ENCODE measurements around the gene NUAK1. TPM values are rescaled to one million over a fixed set of nuclear protein-coding genes. Genes with fewer than 3 reads are reported as not detected.

The NUAK1 gene
- total RNA-seq: not detected in 2 replicates

DNA sequence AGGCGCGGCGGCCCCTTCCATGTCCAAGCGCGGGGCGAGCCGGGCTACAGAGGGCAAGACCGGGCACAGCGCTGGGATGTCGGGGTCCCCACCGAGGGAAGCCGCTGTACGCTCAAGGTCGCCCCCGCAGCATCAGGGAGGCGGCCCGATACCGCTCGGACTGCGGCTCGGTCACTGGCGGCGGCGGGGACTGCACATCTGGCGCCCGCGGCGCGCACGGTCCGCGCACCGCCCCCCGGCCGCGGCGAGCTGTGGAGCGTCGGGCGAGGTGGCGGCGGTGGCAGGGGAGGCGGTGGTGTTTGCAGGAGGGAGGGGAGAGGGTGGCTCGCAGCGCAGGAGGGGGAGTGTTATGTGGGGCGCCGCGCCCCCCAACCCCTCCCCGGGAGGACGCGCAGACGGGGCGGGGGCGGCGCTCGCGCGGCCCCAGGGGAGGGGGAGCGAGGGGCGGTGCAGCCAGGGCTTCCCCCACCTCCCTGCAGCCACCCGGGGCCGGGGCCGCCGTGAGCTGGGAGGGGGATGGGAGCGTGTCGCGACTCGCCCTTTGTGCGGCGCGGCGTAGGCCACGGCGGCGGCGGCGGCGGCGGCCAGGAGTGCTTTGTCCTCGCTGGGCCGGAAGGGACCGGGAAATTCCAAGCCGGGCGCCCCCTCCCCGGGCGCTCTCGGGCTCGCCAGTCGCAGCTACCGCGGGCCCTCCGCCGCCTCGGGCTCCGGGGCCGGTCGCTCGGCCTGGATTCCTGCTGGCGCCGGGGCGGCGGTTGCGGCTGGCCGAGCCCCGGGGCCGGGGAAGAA is at the start of gene NUAK1:
TSS of gene NUAK1 (minus strand) at position 322 of the 789 bp plus-strand sequence. CDS start at position 21, 301 bp downstream.
- intact Hi-C loops (cut with micrococcal nuclease): loop anchor here (5.0 kb wide), 1 partner anchor 432 kb away; no protein-coding TSS in a partner anchor

DNA sequence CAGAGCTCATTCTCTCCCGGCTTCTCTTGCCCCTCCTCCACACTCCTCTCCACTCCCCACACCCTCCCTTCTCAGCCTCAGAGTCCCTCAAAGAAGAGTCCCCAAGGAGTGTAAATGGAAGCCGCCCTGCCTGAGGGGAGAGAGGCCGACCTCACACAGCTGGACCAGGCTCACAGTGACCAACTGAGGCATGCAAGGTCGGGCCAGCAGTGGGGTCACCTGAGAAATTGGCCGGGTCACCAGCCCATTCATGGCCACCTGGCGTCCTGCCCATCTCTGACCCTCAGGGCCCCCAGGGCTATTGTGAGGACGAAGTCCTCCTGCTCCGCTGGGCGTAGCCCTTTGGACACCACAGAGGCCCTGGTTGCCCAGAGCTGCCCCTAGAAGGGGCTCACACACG is 49.5 kb upstream of the NUAK1 start:
- intact Hi-C loops (cut with micrococcal nuclease): no loop called here

DNA sequence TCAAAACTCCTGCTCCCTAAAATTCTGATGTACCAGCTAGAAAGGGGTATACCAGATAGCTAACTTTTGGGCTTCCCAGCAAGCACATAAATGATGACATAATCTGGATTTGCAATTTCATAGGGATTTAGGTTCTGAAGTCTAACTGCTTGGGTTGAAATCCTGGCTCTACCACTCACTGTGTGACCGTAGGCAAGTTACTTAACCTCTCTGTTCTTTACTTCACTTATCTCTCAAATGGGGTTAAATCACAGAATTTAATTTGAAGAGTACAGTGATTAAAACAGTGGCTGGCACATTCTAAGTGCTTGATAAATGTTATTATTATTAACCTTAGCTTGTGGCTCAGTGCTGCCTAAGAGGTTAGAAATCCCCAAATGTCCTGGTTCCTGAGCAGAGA is 49.1 kb upstream of the NUAK1 start:
- intact Hi-C loops (cut with micrococcal nuclease): no loop called here

DNA sequence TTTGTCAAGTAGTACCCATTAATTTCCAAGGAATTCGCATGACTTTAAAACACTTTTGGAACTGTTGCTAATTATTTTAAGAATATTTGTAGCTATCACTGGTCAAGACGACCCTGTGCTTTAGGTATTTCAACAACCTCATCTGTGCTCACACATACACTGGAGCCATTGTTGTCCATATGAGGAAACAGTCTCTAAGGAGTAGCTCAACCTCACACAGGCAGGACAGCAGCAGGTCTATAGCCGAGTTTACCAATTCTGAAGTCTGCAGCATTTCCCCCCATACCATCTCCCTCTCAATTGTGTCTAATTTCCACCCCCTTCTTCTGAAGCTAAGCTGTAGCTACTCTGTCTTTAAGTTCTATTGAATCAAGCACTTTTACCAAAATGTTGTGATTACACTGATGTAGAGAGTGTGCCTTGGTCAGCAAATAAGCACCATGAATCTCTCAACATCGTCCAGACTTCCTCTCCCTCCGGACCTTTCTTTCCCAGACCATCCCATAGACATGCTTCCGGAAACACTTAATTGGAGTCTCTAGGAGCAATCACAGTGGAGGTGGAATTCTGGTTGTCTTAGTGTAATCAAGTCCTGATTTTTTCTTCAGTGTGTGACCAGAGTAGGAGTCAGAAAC is 48.5 kb upstream of the NUAK1 start:
- intact Hi-C loops (cut with micrococcal nuclease): no loop called here

DNA sequence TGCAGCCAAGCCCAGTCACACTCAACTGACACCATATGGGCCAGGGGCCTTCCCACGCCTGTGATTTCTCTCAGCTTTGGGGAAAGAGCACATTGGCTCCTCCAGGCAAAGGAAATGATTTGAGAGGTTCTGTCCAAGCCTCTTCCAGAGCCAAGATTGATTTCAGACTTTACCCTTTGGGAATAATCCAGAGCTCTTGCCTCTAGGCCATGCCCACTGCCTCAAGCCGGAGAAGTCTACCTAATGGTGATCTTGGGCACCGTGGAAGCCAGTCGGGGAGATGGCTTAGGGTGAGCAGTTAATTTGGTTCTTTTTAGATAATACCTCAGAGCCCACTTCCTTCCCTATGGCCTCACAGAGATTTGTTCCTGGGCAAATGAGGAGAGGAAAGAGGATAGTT is 45.0 kb upstream of the NUAK1 start:
- intact Hi-C loops (cut with micrococcal nuclease): no loop called here

DNA sequence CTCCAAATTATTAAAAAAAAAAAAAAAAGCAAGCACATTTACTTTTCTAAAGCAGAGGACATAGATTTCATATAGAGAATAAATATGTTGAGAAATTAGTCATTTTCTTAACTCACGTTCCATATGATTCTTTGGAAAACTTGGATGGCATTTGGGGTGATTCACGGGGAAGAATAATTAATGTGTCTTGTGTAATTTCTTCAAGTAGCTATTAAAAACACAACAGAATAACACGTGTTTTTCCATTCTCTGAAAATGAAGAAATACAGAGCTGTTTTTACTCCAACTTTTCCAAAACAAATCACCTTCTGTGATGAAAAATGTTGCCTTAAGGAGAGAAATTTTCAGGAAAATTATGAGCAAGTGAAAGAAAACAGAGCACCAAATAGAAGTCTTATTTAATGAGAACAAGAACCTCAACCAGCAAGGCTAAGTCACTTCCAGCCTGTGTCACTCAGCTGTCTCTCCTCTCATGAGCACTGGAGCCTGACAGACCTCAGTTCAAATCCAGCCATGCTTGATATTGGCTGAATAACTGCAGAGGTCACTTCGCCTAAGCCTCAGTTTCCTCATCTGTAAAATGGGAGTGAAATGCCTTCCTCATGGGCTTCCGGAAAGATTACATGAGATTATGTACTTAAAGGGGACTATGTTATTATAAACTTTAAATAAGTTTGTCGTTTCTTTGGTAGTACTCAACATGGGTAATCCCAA is 42.8 kb upstream of the NUAK1 start:
- intact Hi-C loops (cut with micrococcal nuclease): no loop called here

DNA sequence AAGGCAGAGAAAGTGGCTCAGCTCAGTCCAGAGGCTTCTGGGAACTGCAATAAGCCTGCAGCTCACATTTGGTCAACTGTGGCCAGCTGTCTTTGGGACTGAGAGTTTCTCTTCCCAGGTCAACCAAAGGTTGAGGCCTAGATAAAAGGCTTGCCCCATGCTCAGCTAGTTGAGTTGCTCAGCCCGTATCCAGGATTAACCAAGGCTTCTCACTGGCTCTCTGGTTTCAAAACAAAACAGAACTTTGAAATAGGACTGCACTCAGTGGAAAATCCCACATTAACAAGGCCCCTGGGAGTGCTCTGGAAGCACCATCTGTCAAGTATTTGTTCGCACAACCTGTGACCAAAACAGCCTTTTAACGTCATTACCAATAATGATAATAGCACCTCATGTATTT is 40.3 kb upstream of the NUAK1 start:
- intact Hi-C loops (cut with micrococcal nuclease): no loop called here

DNA sequence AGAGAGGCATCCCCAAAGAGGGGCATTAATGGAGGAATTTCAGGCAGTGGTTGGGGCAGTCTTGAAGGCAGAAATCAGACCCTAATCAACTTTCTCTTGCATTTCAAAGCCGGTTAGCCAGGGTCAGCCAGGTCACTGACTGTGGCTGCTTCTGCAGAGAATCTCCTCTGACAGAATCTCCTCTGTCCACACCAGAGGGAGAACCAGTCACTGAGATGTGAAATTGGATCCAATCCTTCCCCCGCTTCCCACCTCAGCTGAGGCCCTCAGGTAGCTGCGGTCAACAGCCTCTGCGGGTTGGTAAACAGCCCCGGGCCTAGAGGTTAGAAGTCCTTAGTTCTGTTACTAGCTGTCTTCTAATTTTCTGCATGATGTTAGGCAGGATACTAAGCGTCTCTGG is 39.8 kb upstream of the NUAK1 start:
- intact Hi-C loops (cut with micrococcal nuclease): no loop called here

DNA sequence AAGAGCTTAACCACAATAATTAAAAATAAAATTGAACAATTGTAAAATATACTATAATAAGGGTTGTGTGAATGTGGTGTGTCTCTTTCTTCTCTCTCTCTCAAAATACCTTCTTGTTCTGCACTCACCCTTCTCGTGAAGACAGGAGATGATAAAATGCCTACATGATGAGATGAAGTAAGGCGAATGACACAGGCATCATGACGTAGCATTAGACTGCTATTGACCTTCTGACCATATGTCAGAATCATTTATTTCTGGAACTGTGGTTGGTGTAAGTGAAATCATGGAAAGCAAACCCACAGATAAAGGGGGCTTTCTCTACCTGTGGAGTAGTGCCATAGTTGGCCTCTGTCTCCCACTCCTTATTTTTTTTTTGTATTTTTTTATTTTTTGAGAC is 37.8 kb upstream of the NUAK1 start:
- intact Hi-C loops (cut with micrococcal nuclease): no loop called here

DNA sequence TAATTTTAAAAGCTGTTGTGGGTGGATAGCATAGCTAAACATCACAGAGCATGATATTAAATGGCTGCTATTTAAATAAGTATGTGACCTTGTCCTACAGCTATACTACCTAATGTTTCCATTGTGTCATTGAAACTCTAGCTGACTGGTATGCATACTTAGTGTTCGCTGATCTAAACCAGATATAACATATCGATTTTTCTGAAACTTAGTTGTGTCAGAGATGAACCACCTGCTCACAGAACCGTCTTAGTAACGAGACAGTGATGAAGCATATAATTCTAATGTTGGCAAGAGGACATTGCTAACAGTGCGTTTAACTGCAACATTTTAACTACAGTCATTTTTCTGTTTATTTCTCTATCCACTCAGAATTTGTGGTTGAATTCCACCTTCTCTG is 36.1 kb upstream of the NUAK1 start:
- intact Hi-C loops (cut with micrococcal nuclease): no loop called here

DNA sequence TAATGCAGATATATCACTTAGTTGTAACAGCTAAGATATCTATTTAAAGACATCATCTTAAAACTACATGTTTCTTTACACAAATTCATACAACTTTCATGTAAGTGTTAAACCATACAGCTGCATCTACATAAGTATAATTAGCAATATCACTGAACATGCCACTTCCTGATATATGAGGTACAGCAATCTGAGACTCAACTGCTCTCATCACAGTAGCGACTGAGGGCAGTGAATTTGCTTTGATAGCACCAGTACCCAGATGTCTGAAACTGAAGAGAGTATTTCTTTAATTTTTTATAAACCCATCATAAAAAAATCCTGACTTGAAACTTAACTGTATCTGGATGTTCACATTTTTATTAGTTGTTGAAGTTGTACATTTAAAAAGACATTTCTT is 34.7 kb upstream of the NUAK1 start:
- intact Hi-C loops (cut with micrococcal nuclease): no loop called here

DNA sequence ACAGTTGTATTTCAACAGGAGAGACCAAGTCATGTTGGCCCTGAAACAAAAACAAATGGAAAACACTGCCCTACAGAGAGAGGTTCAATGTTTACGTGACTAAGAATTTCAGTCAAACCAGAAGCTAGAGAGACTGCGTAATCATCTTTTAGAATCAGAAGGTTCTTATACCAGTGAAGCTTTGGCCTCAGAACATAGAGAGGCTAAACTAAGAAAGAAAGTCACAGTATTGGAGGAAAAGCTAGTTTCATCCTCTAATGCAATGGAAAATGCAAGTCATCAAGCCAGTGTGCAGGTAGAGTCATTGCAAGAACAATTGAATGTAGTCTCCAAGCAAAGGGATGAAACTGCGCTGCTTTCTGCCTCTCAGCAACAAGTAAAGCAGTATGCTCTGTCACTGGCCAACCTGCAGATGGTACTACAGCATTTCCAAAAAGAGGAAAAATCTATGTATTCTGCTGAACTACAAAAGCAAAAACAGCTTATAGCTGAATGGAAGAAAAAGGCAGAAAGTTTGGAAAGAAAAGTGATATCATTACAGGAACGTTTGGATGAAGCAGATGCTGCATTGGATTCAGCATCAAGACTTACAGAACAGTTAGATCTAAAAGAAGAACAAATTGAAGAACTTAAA is 32.5 kb upstream of the NUAK1 start:
- intact Hi-C loops (cut with micrococcal nuclease): no loop called here

DNA sequence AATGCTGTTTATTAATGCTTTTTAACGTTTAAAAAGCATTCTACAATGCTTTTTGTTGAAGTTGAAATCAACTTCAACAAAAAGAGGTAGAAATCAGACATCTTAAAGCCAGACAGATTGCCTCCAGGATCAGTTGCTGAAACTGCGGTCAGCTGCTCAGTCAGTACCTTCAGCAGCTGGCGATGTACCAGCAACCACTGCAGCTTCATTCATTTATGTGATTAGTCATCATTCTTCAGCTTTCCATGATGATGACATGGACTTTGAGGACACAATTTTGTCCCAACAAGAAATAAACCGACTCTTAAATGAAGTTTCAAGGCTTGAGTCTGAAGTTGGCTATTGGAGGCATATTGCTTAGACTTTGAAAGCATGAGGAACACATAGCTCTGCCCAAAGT is 31.5 kb upstream of the NUAK1 start:
- intact Hi-C loops (cut with micrococcal nuclease): no loop called here

DNA sequence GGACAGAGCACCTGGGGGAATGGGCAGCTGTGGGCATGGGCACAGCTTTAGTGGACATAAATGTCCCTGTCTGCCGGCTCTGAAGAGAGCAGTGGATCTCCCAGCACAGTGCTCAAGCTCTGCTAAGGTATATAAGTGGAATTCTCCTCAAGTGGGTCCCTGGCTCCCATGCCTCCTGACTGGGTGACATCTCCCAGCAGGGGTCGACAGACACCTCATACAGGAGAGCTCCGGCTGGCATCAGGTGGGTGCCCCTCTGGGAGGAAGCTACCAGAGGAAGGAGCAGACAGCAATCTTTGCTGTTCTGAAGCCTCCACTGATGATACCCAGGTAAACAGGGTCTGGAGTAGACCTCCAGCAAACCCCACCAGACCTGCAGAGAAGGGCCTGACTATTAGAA is 25.0 kb upstream of the NUAK1 start:
- intact Hi-C loops (cut with micrococcal nuclease): no loop called here

DNA sequence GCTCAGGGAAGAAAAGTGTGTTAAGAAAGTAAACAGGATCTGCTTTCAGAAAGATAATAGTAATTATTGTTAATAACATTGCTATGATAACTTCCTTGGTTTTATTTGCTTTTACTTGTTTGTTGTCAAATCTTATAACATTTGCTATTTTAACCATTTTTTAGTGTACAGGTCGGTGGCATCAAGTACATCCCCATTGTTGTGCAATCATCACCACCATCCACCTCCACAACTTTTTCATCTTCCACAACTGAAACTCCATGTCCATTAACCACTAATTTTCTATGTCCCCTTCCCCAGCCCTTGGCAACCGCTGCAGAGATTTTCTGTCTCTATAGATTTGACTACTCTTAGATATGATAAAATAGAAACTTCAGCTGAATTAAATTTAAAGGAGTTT is 22.7 kb upstream of the NUAK1 start:
- intact Hi-C loops (cut with micrococcal nuclease): no loop called here

DNA sequence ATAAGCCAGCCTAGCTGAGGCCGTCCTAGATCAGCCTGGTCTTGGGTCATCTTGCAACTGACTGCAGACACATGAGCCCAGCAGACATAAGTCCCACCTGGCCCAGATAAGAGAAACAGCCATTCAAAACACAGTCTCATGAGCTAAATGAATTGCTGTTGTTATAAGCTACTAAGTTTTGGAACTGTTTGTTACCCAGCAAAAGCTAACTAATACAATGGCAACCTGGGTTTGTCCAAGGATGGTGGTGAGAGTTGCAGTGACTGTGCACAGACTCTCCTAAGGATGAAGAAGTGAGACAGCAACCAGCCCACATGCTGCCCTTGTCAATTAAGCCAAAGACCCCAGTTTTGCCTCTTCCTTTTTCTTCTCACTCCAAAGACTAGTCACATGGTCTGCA is 22.2 kb upstream of the NUAK1 start:
- intact Hi-C loops (cut with micrococcal nuclease): no loop called here

DNA sequence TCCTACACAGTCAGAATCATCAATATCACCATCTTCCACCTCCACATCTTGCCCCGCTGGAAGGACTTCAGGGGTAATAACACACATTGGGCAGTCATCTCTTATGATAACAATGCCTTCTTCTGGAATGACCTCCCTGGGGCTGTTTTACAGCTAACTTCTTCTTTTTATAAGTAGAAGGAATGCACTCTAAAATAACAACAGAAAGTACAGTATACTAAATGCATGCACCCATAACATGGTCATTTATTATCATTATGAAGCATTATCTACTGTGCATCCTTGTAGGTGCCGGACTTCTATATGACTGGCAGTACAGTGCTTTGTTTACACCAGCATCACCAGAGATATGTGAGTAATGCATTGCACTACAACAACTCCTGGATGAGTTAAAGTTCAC is 19.0 kb upstream of the NUAK1 start:
- intact Hi-C loops (cut with micrococcal nuclease): no loop called here

DNA sequence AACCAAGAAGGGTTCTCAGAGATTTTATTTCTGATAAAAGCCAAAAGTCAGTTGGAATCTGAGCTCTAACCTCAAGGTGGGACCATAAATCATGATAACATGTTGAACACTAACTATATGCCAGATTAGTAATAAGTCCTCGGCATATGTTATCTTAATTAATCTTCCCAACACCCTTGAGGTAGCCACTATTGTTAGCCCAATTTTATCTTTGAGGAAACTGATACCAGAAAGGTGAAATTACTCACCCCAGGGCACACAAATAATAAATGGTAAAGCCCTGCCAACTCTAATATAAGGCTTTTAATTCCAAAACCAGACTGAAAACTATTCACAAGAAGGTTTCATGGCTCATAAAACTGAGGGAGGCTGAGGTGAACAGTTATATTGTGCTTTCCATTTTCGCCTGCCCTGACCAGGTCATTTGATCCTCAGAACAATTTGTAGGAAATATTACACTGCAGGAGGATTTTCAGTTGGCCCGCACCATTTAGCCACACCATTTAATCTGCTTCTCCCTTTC is 16.1 kb upstream of the NUAK1 start:
- intact Hi-C loops (cut with micrococcal nuclease): no loop called here

DNA sequence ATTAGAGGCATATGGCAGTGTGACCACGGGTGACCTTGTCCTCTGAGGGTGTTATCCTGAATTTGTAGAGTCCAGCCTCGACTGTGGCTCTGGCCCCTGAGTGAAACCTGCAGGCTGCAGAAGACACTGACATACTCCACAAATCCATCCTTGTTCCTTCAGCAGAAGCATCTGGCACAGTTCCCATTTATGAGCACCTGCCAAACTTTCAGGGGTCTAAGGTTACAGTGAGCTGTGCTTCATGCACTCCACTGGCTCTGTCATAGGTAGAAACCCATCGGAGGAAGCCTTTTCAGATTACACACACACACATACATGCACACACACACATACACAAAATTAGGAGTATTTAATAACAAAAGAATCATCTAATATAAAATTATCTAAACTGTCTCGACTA is 13.6 kb upstream of the NUAK1 start:
- intact Hi-C loops (cut with micrococcal nuclease): no loop called here

DNA sequence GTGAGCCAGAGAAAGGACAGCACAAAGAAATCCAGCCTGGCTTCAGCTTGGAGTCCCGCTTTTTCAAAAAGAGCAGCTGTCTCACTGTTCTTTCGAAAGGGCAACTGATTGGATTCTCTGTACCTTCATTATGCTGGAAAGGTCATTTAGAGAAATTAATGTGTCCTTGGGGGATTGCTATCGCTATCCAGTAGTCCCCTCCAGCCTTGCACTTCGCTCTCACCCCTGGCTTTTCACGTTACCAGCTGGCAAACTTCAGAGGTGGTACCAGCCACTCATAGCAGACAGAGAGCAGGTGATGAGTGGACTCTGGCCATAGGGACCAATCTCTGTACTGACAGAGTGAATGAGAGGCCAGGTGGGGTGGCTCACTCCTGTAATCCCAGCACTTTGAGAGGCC is 11.8 kb upstream of the NUAK1 start:
- intact Hi-C loops (cut with micrococcal nuclease): no loop called here

DNA sequence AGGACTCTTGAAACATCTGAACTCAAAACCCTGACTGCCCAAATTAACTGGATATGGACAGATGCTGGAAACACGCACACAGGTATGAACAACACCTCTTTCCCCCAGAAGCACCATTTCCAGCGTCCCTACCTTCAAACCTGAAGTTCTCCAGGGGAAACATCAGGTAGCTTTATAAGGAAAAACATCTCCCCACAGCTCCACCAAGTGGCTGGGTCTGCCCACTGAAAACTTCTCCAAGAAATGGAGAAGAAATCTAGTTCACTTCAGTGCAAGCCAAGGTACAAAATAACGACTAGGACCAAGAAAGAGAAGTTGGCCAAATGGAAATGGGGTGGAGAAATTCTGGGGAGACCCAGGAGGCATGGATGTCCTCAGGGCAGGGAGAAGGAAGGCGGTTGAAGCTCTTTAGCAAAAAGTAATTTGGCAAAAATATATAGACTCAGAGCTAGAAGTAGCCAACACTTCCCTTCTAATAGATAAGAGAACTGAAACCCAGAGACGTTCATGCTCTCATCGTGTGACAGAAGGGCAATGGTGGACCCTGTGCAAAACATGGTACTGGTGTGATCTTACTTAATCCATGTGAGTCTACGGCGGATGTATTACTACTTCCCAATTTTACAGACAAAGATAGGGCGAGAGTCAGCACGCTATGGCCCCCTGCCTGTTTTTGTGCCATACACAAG is 10.5 kb upstream of the NUAK1 start:
- intact Hi-C loops (cut with micrococcal nuclease): no loop called here

All from T-helper 2 cell treated with Interferon-gamma antibody and Interleukin-4, amounts not matched to agents 100 ng/mL and 5 ng/mL, for 36 hours (primary cell).